ENCODE results near the gene TTC16.

The TTC16 gene

GRCh38 chr9:127720031-127720864 is 4.4 kb downstream of the TTC16 start:
- no peak for TF ChIP-seq CTCF (conservative IDR thresholded peaks at IDR 0.05; ENCODE audit: low read length)
- DNase-seq (ENCODE audit: low read depth) = no peak
- H3K4me3 ChIP-seq (ENCODE audit: low read length) = no peak overlapping the region

GRCh38 chr9:127720865-127721227 is 5.0 kb downstream of the TTC16 start:
- H3K4me3 ChIP-seq (ENCODE audit: low read length) = no peak overlapping the region
- TF ChIP-seq CTCF (conservative IDR thresholded peaks at IDR 0.05; ENCODE audit: low read length) = no peak
- no peak for DNase-seq (ENCODE audit: low read depth)

- no peak overlapping the region for H3K4me3 ChIP-seq (ENCODE audit: low read length)
- no peak for TF ChIP-seq CTCF (conservative IDR thresholded peaks at IDR 0.05; ENCODE audit: low read length)
- no peak for DNase-seq (ENCODE audit: low read depth)
Measured at GRCh38 chr9:127721391-127721821, 5.5 kb downstream of the TTC16 start.

GRCh38 chr9:127722055-127722745 is 6.3 kb downstream of the TTC16 start:
- no peak for TF ChIP-seq CTCF (conservative IDR thresholded peaks at IDR 0.05; ENCODE audit: low read length)
- no peak for DNase-seq (ENCODE audit: low read depth)
- H3K4me3 ChIP-seq (ENCODE audit: low read length) = no peak overlapping the region

- DNase-seq (ENCODE audit: low read depth) = no peak
- TF ChIP-seq CTCF (conservative IDR thresholded peaks at IDR 0.05; ENCODE audit: low read length) = no peak
- no peak overlapping the region for H3K4me3 ChIP-seq (ENCODE audit: low read length)
Measured at GRCh38 chr9:127723013-127723412, 7.1 kb downstream of the TTC16 start.

GRCh38 chr9:127723444-127723843 is 7.6 kb downstream of the TTC16 start:
- H3K4me3 ChIP-seq (ENCODE audit: low read length) = no peak overlapping the region
- peak; percentile 27; the same call in 1 of the 2 replicates for TF ChIP-seq CTCF (conservative IDR thresholded peaks at IDR 0.05; ENCODE audit: low read length)
- peak; percentile 88 for DNase-seq (ENCODE audit: low read depth)

- TF ChIP-seq CTCF (conservative IDR thresholded peaks at IDR 0.05; ENCODE audit: low read length) = no peak
- no peak overlapping the region for H3K4me3 ChIP-seq (ENCODE audit: low read length)
- DNase-seq (ENCODE audit: low read depth) = no peak
Measured at GRCh38 chr9:127724012-127724411, 8.1 kb downstream of the TTC16 start.

Data from AG10803 (cell line).